GM12878 (cell line): ENCODE results near the gene RALB. TPM values are rescaled to one million over a fixed set of nuclear protein-coding genes. Genes with fewer than 3 reads are reported as not detected.

Experiments
- ATAC-seq: fragments of 200-7000 bp; cut with Tn5 transposase; 3 replicates; pipeline ENCODE4 v1.9.1; 2020; ENCODE audit warnings: mild to moderate bottlenecking, moderate library complexity
- BruUV-seq: library from RNA; stranded (reverse); fragments of 400-500 nt; replicated peaks from 2 replicates; lab custom pipeline; 2021; lab: Mats Ljungman, UMichigan
- CTCF ChIA-PET: fragments of 300-600 bp; sonication (Branson Sonifier 250); formaldehyde crosslinking; extraction: SDS; loops from one replicate; lab custom pipeline; 2021; ENCODE audit warnings: inconsistent platforms; lab: Yijun Ruan, JAX
- POLR2A ChIA-PET: fragments of 350-600 bp; formaldehyde crosslinking; extraction: SDS; loops from one replicate; lab custom pipeline; 2021; ENCODE audit warnings: inconsistent platforms; lab: Charles Lee
- RAD21 ChIA-PET: fragments of 300-600 bp; sonication (Branson Sonifier 250); formaldehyde crosslinking; loops from one replicate; lab custom pipeline; 2023; ENCODE audit warnings: antibody characterized with exemption; ENCODE audit not compliant: unreplicated experiment; lab: Charles Lee
- SMC1A ChIA-PET: fragments of 300-600 bp; sonication (Branson Sonifier 250); formaldehyde crosslinking; loops from one replicate; lab custom pipeline; 2023; ENCODE audit not compliant: unreplicated experiment, uncharacterized antibody; lab: Charles Lee
- DNase-seq: peaks from one replicate; pipeline ENCODE4 v3.0.0-alpha.2; 2011; ENCODE audit warnings: low read depth, low spot score
- FAIRE-seq: peaks from 3 replicates; lab custom pipeline; 2011; peaks lifted over from hg19 to GRCh38; lab: Jason Lieb, UNC
- H2AFZ ChIP-seq: 2 replicates; pipeline ENCODE4 v1.6.0; 2011; ENCODE audit warnings: low read depth, low read length, control low read depth; ENCODE audit not compliant: control insufficient read depth
- H3K27ac ChIP-seq: 2 replicates; pipeline ENCODE4 v1.5.1; 2011; ENCODE audit warnings: control low read depth; ENCODE audit not compliant: control insufficient read depth, insufficient read depth
- H3K27me3 ChIP-seq, 2 experiments: replicated peaks in 1 of 2; 2 replicates each; pipeline versions ENCODE4 v1.6.0 to v1.6.1; 2011; ENCODE audit warnings: low read length in 1 of 2; ENCODE audit not compliant: control insufficient read depth in 2 of 2, insufficient read depth in 2 of 2
- H3K36me3 ChIP-seq, 2 experiments: 2 replicates each; pipeline ENCODE4 v1.5.1; 2011; ENCODE audit warnings: low read length in 1 of 2; ENCODE audit not compliant: control insufficient read depth in 2 of 2, insufficient read depth in 2 of 2
- H3K4me1 ChIP-seq: 2 replicates; pipeline ENCODE4 v1.6.1; 2011; ENCODE audit warnings: mild to moderate bottlenecking, low read length, moderate library complexity, mixed read lengths; ENCODE audit not compliant: control insufficient read depth, insufficient read depth
- H3K4me2 ChIP-seq: 2 replicates; pipeline ENCODE4 v1.6.0; 2011; ENCODE audit warnings: control low read depth; ENCODE audit not compliant: control insufficient read depth, insufficient read depth
- H3K4me3 ChIP-seq: fragments of 200-600 bp; sonication (generic); 2 replicates; pipeline ENCODE4 v1.5.1; 2016
- H3K79me2 ChIP-seq: 2 replicates; pipeline ENCODE4 v1.6.0; 2011; ENCODE audit warnings: low read length; ENCODE audit not compliant: control insufficient read depth, insufficient read depth
- H3K9ac ChIP-seq: 2 replicates; pipeline ENCODE4 v1.8.0; 2011; ENCODE audit warnings: low read length, control low read depth, mixed read lengths; ENCODE audit not compliant: control insufficient read depth, insufficient read depth
- H3K9me3 ChIP-seq: replicated peaks from 3 replicates; pipeline ENCODE4 v1.5.1; 2011; ENCODE audit warnings: mild to moderate bottlenecking, low read length; ENCODE audit not compliant: control insufficient read depth, insufficient read depth
- H4K20me1 ChIP-seq: 2 replicates; pipeline ENCODE4 v1.6.0; 2011; ENCODE audit not compliant: control insufficient read depth, insufficient read depth
- CREB1 ChIP-seq: IDR thresholded peaks from 2 replicates; pipeline ENCODE4 v1.6.1; 2012; ENCODE audit warnings: low read depth, mild to moderate bottlenecking, inconsistent platforms
- MYB ChIP-seq: fragments of 150-350 bp; IDR thresholded peaks from 2 replicates; pipeline ENCODE4 v1.6.1; 2014; ENCODE audit warnings: mild to moderate bottlenecking, low read depth, low read length, borderline replicate concordance
- RAD21 ChIP-seq: IDR thresholded peaks from 2 replicates; pipeline ENCODE4 v1.6.1; 2011; ENCODE audit warnings: mild to moderate bottlenecking, low read depth, low read length, moderate library complexity; ENCODE audit not compliant: insufficient read depth
- SMC3 ChIP-seq: IDR thresholded peaks from 2 replicates; pipeline ENCODE4 v1.6.1; 2011; ENCODE audit warnings: low read length, improper control_type of control experiment, borderline replicate concordance
- YY1 ChIP-seq: IDR thresholded peaks from 2 replicates; pipeline ENCODE4 v1.6.1; 2011; ENCODE audit warnings: low read depth, mild to moderate bottlenecking, low read length
- WGBS: methylation state at CpG from one replicate; pipeline ENCODE4 v1.1.6; 2016; ENCODE audit warnings: low lambda C conversion rate; ENCODE audit not compliant: insufficient replicate concordance, insufficient coverage; ENCODE audit errors: missing lambda C conversion rate; 5-methylcytosine and 5-hydroxymethylcytosine counted together
- in situ Hi-C: fragments of 300-500 bp; cut with MboI; formaldehyde crosslinking; loops from 9 replicates; pipeline ENCODE4 v1.14.3; 2018; ENCODE audit warnings: mixed read lengths
- intact Hi-C: fragments of 100-400 bp; cut with micrococcal nuclease; formaldehyde crosslinking; loops from one replicate; pipeline ENCODE4 v1.14.2; 2022; ENCODE audit not compliant: unreplicated experiment
- polyA plus RNA-seq, 11 experiments: library from polyadenylated mRNA; depleted of rRNA in 4 of 11; unstranded in 6 of 11; stranded (reverse) in 5 of 11; fragments of >200 nt; fragmentation: Nextera tagmentation in 4 of 11; fragmentation: Illumina TruSeq in 1 of 11; extraction: Ambion mirVana in 4 of 11; extraction: Trizol in 1 of 11; gene quantifications; 1 replicate in 1 of 11; 2 replicates in 10 of 11; pipeline versions ENCODE4 v1.2.1 to v1.2.3, GENCODE V29; 2011 to 2016; ENCODE audit warnings: inconsistent platforms in 2 of 11, missing spikeins in 2 of 11, low read depth in 1 of 11
- total RNA-seq, 4 experiments: library from RNA; depleted of rRNA in 3 of 4; stranded (reverse); fragments of >200 nt in 3 of 4; fragmentation: Illumina TruSeq in 1 of 4; extraction: Trizol in 1 of 4; gene quantifications; 2 replicates each; pipeline versions ENCODE4 v1.2.1 to v1.2.3, GENCODE V29; 2013 to 2021
- TF ChIP-seq, protein P1 (sequence below), 3 experiments: IDR thresholded peaks in 2 of 3; conservative IDR thresholded peaks in 1 of 3; 2 replicates each; pipeline ENCODE4 v1.5.1; 2011; ENCODE audit warnings: low read depth in 3 of 3, low read length in 3 of 3, mild to moderate bottlenecking in 3 of 3, control low read depth in 2 of 3, moderate library complexity in 2 of 3, inconsistent platforms in 1 of 3, mixed read lengths in 1 of 3; ENCODE audit not compliant: control insufficient read depth in 2 of 3, insufficient read depth in 1 of 3; ENCODE audit errors: extremely low read depth in 1 of 3

RALB gene
- total and polyA plus RNA-seq, 10 of the 15 experiments (the other 5 are each of a cell fraction or from before 2014, with no cell fraction given): 8.3 to 54.0 (median 24.2) TPM

DNA sequence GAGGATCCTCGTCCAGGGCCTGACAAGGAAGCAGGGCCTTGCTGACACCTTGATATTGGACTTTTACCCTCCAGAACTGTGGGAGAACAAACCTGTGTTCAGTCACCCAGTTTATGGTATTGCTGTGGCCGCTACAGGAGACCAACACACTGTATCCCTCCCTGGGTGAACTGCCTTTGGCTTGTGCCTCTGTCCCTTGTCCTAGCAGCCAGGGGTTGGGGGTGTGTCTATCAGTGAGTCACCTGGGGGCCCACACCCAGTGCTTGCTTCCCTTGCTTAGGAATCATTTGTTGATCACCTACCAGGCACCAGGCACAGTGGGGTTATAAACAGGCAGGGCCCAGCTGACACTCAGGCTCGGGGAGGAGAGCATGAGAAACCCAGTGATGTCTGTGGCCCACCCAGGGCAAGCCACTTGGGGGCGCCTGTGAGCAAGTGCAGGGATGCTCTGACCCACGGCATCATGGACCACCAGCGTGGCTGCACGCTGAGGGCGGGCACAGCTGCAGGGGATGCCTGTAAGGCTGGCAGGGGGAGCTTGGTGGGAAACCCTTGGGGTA is 46.5 kb upstream of the RALB start:
- intact Hi-C loops: loop anchor here (1.0 kb wide), 1 partner anchor 107 kb away; no protein-coding TSS in a partner anchor
- SMC1A ChIA-PET: interaction anchor here (1.2 to 3.3 kb wide), 3 partner anchors 10 to 107 kb away, joined by 3 to 29 read pairs (median 4); no protein-coding TSS in a partner anchor
- TF ChIP-seq MYB (no peak), RAD21 (peak; percentile 55), YY1 (0 out of 2 replicates have a peak, but pooled peaks have one; percentile 17), SMC3 (peak; percentile 62), CREB1 (no peak)
- TF ChIP-seq, protein P1, sequence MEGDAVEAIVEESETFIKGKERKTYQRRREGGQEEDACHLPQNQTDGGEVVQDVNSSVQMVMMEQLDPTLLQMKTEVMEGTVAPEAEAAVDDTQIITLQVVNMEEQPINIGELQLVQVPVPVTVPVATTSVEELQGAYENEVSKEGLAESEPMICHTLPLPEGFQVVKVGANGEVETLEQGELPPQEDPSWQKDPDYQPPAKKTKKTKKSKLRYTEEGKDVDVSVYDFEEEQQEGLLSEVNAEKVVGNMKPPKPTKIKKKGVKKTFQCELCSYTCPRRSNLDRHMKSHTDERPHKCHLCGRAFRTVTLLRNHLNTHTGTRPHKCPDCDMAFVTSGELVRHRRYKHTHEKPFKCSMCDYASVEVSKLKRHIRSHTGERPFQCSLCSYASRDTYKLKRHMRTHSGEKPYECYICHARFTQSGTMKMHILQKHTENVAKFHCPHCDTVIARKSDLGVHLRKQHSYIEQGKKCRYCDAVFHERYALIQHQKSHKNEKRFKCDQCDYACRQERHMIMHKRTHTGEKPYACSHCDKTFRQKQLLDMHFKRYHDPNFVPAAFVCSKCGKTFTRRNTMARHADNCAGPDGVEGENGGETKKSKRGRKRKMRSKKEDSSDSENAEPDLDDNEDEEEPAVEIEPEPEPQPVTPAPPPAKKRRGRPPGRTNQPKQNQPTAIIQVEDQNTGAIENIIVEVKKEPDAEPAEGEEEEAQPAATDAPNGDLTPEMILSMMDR (IDR thresholded peaks at IDR 0.05 in 2 of 3, conservative IDR thresholded peaks at IDR 0.05 in 1 of 3; ENCODE audit: control insufficient read depth in 2 of 3, extremely low read depth in 1 of 3, insufficient read depth in 1 of 3, low read depth in 3 of 3, low read length in 3 of 3): peak; percentile 52 to 64 (median 58)
- TF ChIP-seq, all 136 proteins: peak for 4

More for the DNA sequence above, 46.5 kb upstream of the RALB start:
- Histone ChIP-seq H4K20me1 (no peaks in the 10 kb centered on the region), H3K4me3 (no peak overlapping the region), H3K27ac (no peak overlapping the region), H3K4me1 (peaks cover 11% of the 10 kb centered on the region), H3K9me3 (no peaks in the 10 kb centered on the region), H3K4me2 (no peak overlapping the region), H2AFZ (no peak overlapping the region), H3K9ac (no peak overlapping the region), H3K27me3 (no peaks in the 10 kb centered on the region), H3K79me2 (no peaks in the 10 kb centered on the region), H3K36me3 (no peaks in the 10 kb centered on the region)
- 41% methylated on average over 8 of the region's 8 CpGs for WGBS
- CTCF ChIA-PET: interaction anchor here (0.8 to 6.1 kb wide), 7 partner anchors 9 to 118 kb away, joined by 3 to 63 read pairs (median 4); no protein-coding TSS in a partner anchor
- RAD21 ChIA-PET: interaction anchor here (6.3 kb wide), 1 partner anchor 106 kb away, joined by 50 read pairs; no protein-coding TSS in a partner anchor
- in situ Hi-C loops: loop anchor here (25.0 kb wide), 1 partner anchor 481 kb away; no protein-coding TSS in a partner anchor
- FAIRE-seq: no peak
- peak; percentile 86 for ATAC-seq
- POLR2A ChIA-PET: interaction anchor here (0.6 kb wide), 1 partner anchor 105 kb away, joined by 3 read pairs; no protein-coding TSS in a partner anchor
- BruUV-seq: no TSS peak
- DNase-seq: no peak
